IMR-90 (cell line): ENCODE data around the gene AOPEP. TPM values are rescaled to one million over a fixed set of nuclear protein-coding genes. Genes with fewer than 3 reads are reported as not detected.

Source experiments
- ATAC-seq: fragments of 200-7000 bp; cut with Tn5 transposase; 2 replicates; pipeline ENCODE4 v1.9.1; 2020; ENCODE audit warnings: low read depth, mild to moderate bottlenecking, moderate library complexity
- BruUV-seq: library from RNA; stranded (reverse); fragments of 400-500 nt; replicated peaks from 2 replicates; lab custom pipeline; 2021; lab: Mats Ljungman, UMichigan
- CTCF ChIA-PET: fragments of 300-600 bp; formaldehyde crosslinking; extraction: SDS; loops from one replicate; lab custom pipeline; 2021; ENCODE audit warnings: antibody characterized with exemption; lab: Yijun Ruan, JAX
- POLR2A ChIA-PET: fragments of 300-600 bp; sonication (Branson Sonifier 250); formaldehyde crosslinking; loops from one replicate; lab custom pipeline; 2022; ENCODE audit warnings: antibody characterized with exemption; ENCODE audit not compliant: unreplicated experiment; lab: Charles Lee
- DNase-seq: peaks from one replicate; pipeline ENCODE4 v3.0.0; 2013
- H2AFZ ChIP-seq: replicated peaks from 2 replicates; pipeline ENCODE3; 2013; ENCODE audit warnings: low read length, mild to moderate bottlenecking; ENCODE audit not compliant: poor library complexity
- H2AK5ac ChIP-seq: 2 replicates; pipeline ENCODE4 v1.6.1; 2013; ENCODE audit warnings: low read depth, low read length, inconsistent platforms
- H2AK9ac ChIP-seq: replicated peaks from 2 replicates; pipeline ENCODE3; 2013; ENCODE audit warnings: mild to moderate bottlenecking, low read depth, low read length, moderate library complexity; ENCODE audit not compliant: poor library complexity
- H2BK120ac ChIP-seq: 2 replicates; pipeline ENCODE4 v1.6.1; 2013; ENCODE audit warnings: low read depth, low read length, inconsistent platforms
- H2BK15ac ChIP-seq: 3 replicates; pipeline ENCODE4 v1.6.1; 2013; ENCODE audit warnings: low read depth, low read length, inconsistent platforms
- H2BK20ac ChIP-seq: 2 replicates; pipeline ENCODE4 v1.6.1; 2013; ENCODE audit warnings: low read depth, mild to moderate bottlenecking, inconsistent platforms, low read length, moderate library complexity
- H2BK5ac ChIP-seq: 2 replicates; pipeline ENCODE4 v1.6.1; 2013; ENCODE audit warnings: mild to moderate bottlenecking, low read depth, low read length, inconsistent platforms; ENCODE audit not compliant: poor library complexity, severe bottlenecking
- H3K14ac ChIP-seq: replicated peaks from 2 replicates; pipeline ENCODE4 v1.6.1; 2013; ENCODE audit warnings: low read depth, low read length, inconsistent platforms
- H3K18ac ChIP-seq: 2 replicates; pipeline ENCODE4 v1.6.1; 2013; ENCODE audit warnings: low read depth, low read length, control low read depth
- H3K23ac ChIP-seq: 2 replicates; pipeline ENCODE4 v1.6.1; 2013; ENCODE audit warnings: low read depth, low read length, inconsistent platforms
- H3K27ac ChIP-seq: 2 replicates; pipeline ENCODE4 v1.5.1; 2013; ENCODE audit warnings: mild to moderate bottlenecking, control low read depth, low read length; ENCODE audit not compliant: insufficient read depth
- H3K27me3 ChIP-seq: 2 replicates; pipeline ENCODE4 v1.6.1; 2013; ENCODE audit warnings: low read length; ENCODE audit not compliant: control insufficient read depth, insufficient read depth
- H3K36me3 ChIP-seq: 2 replicates; pipeline ENCODE4 v1.6.1; 2013; ENCODE audit warnings: low read length, mixed read lengths; ENCODE audit not compliant: control insufficient read depth, insufficient read depth
- H3K4ac ChIP-seq: 2 replicates; pipeline ENCODE4 v1.6.1; 2013; ENCODE audit warnings: low read depth, low read length, inconsistent platforms
- H3K4me1 ChIP-seq: 2 replicates; pipeline ENCODE4 v1.6.1; 2013; ENCODE audit warnings: low read length, mixed read lengths; ENCODE audit not compliant: control insufficient read depth, insufficient read depth
- H3K4me2 ChIP-seq: 2 replicates; pipeline ENCODE4 v1.6.1; 2013; ENCODE audit warnings: low read depth, mild to moderate bottlenecking, control low read depth, low read length, moderate library complexity
- H3K4me3 ChIP-seq: 2 replicates; pipeline ENCODE4 v1.5.1; 2013; ENCODE audit warnings: low read depth, mild to moderate bottlenecking, control low read depth, low read length, moderate library complexity; ENCODE audit not compliant: insufficient read depth
- H3K56ac ChIP-seq: 2 replicates; pipeline ENCODE4 v1.6.1; 2013; ENCODE audit warnings: low read length, inconsistent platforms; ENCODE audit not compliant: insufficient read depth; ENCODE audit errors: extremely low read depth
- H3K79me1 ChIP-seq, 2 experiments: 2 replicates each; pipeline ENCODE4 v1.6.1; 2013; ENCODE audit warnings: low read length in 2 of 2, inconsistent platforms in 1 of 2, low read depth in 1 of 2
- H3K9ac ChIP-seq: 2 replicates; pipeline ENCODE4 v1.6.1; 2013; ENCODE audit warnings: low read depth, low read length, control low read depth
- H3K9me1 ChIP-seq: 2 replicates; pipeline ENCODE4 v1.6.1; 2013; ENCODE audit warnings: low read length, inconsistent platforms; ENCODE audit not compliant: insufficient read depth
- H3K9me3 ChIP-seq: 2 replicates; pipeline ENCODE4 v1.6.1; 2013; ENCODE audit warnings: low read length; ENCODE audit not compliant: control insufficient read depth, insufficient read depth
- H4K20me1 ChIP-seq: 2 replicates; pipeline ENCODE4 v1.6.1; 2013; ENCODE audit warnings: low read length, inconsistent platforms; ENCODE audit not compliant: insufficient read depth
- H4K5ac ChIP-seq: 2 replicates; pipeline ENCODE4 v1.6.1; 2013; ENCODE audit warnings: mild to moderate bottlenecking, low read depth, low read length, control low read depth
- H4K8ac ChIP-seq, 2 experiments: 2 replicates each; pipeline ENCODE4 v1.6.1; 2013; ENCODE audit warnings: low read depth in 2 of 2, low read length in 2 of 2, control low read depth in 1 of 2, inconsistent platforms in 1 of 2
- H4K91ac ChIP-seq: 2 replicates; pipeline ENCODE4 v1.6.1; 2013; ENCODE audit warnings: low read depth, low read length, inconsistent platforms; ENCODE audit not compliant: insufficient read depth
- CEBPB ChIP-seq: IDR thresholded peaks from 2 replicates; pipeline ENCODE4 v1.6.1; 2012; ENCODE audit warnings: low read depth, low read length, improper control_type of control experiment
- CHD1 ChIP-seq: IDR thresholded peaks from 2 replicates; pipeline ENCODE4 v1.6.1; 2012; ENCODE audit warnings: low read depth, low read length, improper control_type of control experiment
- FOS ChIP-seq: fragments of 150-350 bp; IDR thresholded peaks from 2 replicates; pipeline ENCODE4 v1.6.1; 2016; ENCODE audit warnings: low read depth, low read length
- MAFK ChIP-seq: IDR thresholded peaks from 2 replicates; pipeline ENCODE4 v1.6.1; 2012; ENCODE audit warnings: low read depth, low read length, improper control_type of control experiment
- NFE2L2 ChIP-seq: fragments of 150-350 bp; IDR thresholded peaks from 2 replicates; pipeline ENCODE4 v1.6.1; 2016; ENCODE audit warnings: low read depth, mild to moderate bottlenecking, low read length
- POLR2A ChIP-seq: IDR thresholded peaks from 2 replicates; pipeline ENCODE4 v1.6.1; 2012; ENCODE audit warnings: mild to moderate bottlenecking, low read depth, low read length
- RCOR1 ChIP-seq: IDR thresholded peaks from 2 replicates; pipeline ENCODE4 v1.6.1; 2012; ENCODE audit warnings: mild to moderate bottlenecking, low read length, improper control_type of control experiment; ENCODE audit not compliant: insufficient replicate concordance
- RFX5 ChIP-seq: IDR thresholded peaks from 2 replicates; pipeline ENCODE4 v1.8.0; 2012; ENCODE audit warnings: low read depth, mild to moderate bottlenecking, low read length, moderate library complexity
- SMC3 ChIP-seq: fragments of 150-350 bp; IDR thresholded peaks from 2 replicates; pipeline ENCODE4 v1.6.1; 2016; ENCODE audit warnings: low read depth, mild to moderate bottlenecking, antibody characterized with exemption, low read length, moderate library complexity
- WGBS, 2 experiments: methylation state at CpG; one replicate each; pipeline versions ENCODE4 v1.1.5 to v1.1.7; 2013; ENCODE audit warnings: missing lambda C conversion rate in 2 of 2; ENCODE audit not compliant: insufficient read length in 1 of 2; ENCODE audit errors: extremely low coverage in 2 of 2; 5-methylcytosine and 5-hydroxymethylcytosine counted together
- dilution Hi-C: fragments of 300-500 bp; cut with HindIII; formaldehyde crosslinking; loops from one replicate; pipeline ENCODE4 v1.14.3; 2018; ENCODE audit warnings: low sequenced_read_pairs; ENCODE audit not compliant: unreplicated experiment
- in situ Hi-C: fragments of 300-500 bp; cut with MboI; formaldehyde crosslinking; loops from 3 replicates; pipeline ENCODE4 v1.14.3; 2019; ENCODE audit warnings: low sequenced_read_pairs, inconsistent platforms, mixed read lengths
- intact Hi-C: fragments of 100-400 bp; cut with micrococcal nuclease; formaldehyde crosslinking; loops from 2 replicates; pipeline ENCODE4 v1.10.0; 2022
- polyA plus RNA-seq, 3 experiments: library from polyadenylated mRNA; depleted of rRNA; stranded (reverse); fragments of >200 nt; gene quantifications; 2 replicates each; pipeline ENCODE4 v1.2.3, GENCODE V29; 2012; ENCODE audit warnings: low replicate concordance in 1 of 3
- total RNA-seq: library from RNA; depleted of rRNA; stranded (reverse); fragments of >200 nt; gene quantifications from 2 replicates; pipeline ENCODE4 v1.2.3, GENCODE V29; 2012

AOPEP gene
- total and polyA plus RNA-seq, 2 of the 4 experiments (the other 2 are of a cell fraction) = 34.9 to 38.7 TPM

DNA sequence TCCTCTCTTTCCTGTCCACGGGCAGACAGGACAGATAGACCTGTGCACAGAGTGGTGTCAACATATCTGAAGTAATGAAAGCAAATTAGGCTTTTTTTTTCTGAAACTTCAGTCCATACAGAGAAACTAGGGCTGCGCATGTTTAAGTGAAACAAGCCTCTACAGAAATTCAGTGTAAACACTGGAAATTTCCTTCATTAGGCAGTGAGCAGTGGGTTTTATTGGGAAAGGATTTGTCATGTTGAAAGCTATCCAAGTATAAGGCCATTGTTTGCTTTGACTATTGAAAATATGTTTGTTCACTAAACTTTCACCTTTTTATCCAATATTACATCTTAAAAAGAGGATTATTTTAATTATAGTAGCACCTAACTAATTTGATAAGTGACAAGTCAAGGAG lies 161.2 kb downstream of the AOPEP start:
- no peak overlapping the region for H3K56ac ChIP-seq
- peak overlapping the region; percentile 85 for H4K5ac ChIP-seq
- in situ Hi-C loops = no loop called here
- peaks cover 13% of the 10 kb centered on the region for H3K4me1 ChIP-seq
- peak overlapping the region; percentile 47 for H2BK120ac ChIP-seq
- peak overlapping the region; percentile 29 for H2BK5ac ChIP-seq
- peak overlapping the region; percentile 14; the same call in 1 of the 2 replicates for H3K4ac ChIP-seq
- dilution Hi-C loops = no loop called here
- H3K79me1 ChIP-seq = peaks cover 7 to 17% of the 10 kb centered on the region in 2 experiments; a peak in 1 of 4 replicates
- no peak for TF ChIP-seq NFE2L2
- TF ChIP-seq SMC3 = no peak
- TF ChIP-seq CEBPB = no peak
- TF ChIP-seq FOS = no peak
- no peak for TF ChIP-seq RCOR1
- no peak for TF ChIP-seq CHD1
- no peak for TF ChIP-seq POLR2A
- TF ChIP-seq MAFK = no peak
- no peak for TF ChIP-seq RFX5
- H3K9me1 ChIP-seq = peaks cover 3% of the 10 kb centered on the region; the same call in 1 of the 2 replicates
- no peak overlapping the region for H2AK9ac ChIP-seq
- H3K23ac ChIP-seq = peak overlapping the region; percentile 53; the same call in 1 of the 2 replicates
- ChIA-PET POLR2A (interaction anchor here (0.6 kb wide), 1 partner anchor 437 kb away, joined by 3 read pairs; no protein-coding TSS in a partner anchor), CTCF (no interaction called here)
- peak overlapping the region; percentile 21; the same call in 1 of the 2 replicates for H2BK20ac ChIP-seq
- H2BK15ac ChIP-seq = peak overlapping the region; percentile 66; the same call in 1 of the 3 replicates
- H4K91ac ChIP-seq = peak overlapping the region; percentile 36
- intact Hi-C loops = no loop called here
- peak overlapping the region; percentile 76; the same call in 1 of the 2 replicates for H2AK5ac ChIP-seq
- H3K27ac ChIP-seq = peak overlapping the region; percentile 5; the same call in 1 of the 2 replicates
- H3K9me3 ChIP-seq = no peaks in the 10 kb centered on the region; the same call in 1 of the 2 replicates
- no peak overlapping the region for H3K4me3 ChIP-seq
- H3K18ac ChIP-seq = peak overlapping the region; percentile 93
- H3K27me3 ChIP-seq = no peaks in the 10 kb centered on the region
- no peaks in the 10 kb centered on the region for H3K36me3 ChIP-seq
- BruUV-seq = no TSS peak
- ATAC-seq = no peak
- H3K4me2 ChIP-seq = peak overlapping the region; percentile 53; the same call in 1 of the 2 replicates
- H4K8ac ChIP-seq = peak overlapping the region in 1 of 2 experiments; percentile 64; a peak in 2 of 4 replicates
- no peaks in the 10 kb centered on the region for H4K20me1 ChIP-seq
- peak overlapping the region; percentile 14 for H3K14ac ChIP-seq
- DNase-seq = no peak
- no peak overlapping the region for H2AFZ ChIP-seq
- H3K9ac ChIP-seq = no peak overlapping the region
- WGBS, 2 experiments = no CpG with 5 or more reads among the region's 2 CpGs
